T follicular helper cell (primary cell): Measurements from ENCODE around the gene TSPEAR.
A peak's percentile ranks its signal among the peaks of the same experiment; 100 is the strongest.

Experiments used
- DNase-seq: peaks from one replicate; pipeline ENCODE4 v3.0.0-alpha.2; 2020; ENCODE audit warnings: low read depth

Gene TSPEAR

GRCh38 chr21:44463724-44464123 lies 247.6 kb downstream of the TSPEAR start:
- no peak for DNase-seq

DNA sequence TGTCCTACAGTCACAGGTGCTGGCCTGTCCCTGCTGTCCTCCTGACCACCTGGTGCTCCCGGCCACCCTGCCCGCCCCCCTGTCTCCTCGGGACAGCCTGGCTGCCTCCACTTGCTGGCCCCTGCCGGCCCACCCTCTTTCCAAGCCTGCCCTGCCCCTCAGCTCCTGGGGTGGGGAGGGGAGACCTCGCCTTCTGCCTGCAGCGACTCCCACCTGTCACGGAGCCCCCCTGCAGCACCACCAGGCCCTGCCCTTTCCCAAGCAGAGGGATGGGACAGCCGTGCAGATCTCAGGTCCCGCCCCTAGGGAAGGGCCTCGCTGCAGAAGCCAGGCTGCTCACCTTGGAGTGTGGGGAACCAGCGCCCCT lies 248.6 kb downstream of the TSPEAR start:
- no peak for DNase-seq

GRCh38 chr21:44462086-44462833 lies 249.1 kb downstream of the TSPEAR start:
- no peak for DNase-seq

- no peak for DNase-seq
These were observed 249.8 kb downstream of the TSPEAR start for GRCh38 chr21:44461464-44462001.

DNA sequence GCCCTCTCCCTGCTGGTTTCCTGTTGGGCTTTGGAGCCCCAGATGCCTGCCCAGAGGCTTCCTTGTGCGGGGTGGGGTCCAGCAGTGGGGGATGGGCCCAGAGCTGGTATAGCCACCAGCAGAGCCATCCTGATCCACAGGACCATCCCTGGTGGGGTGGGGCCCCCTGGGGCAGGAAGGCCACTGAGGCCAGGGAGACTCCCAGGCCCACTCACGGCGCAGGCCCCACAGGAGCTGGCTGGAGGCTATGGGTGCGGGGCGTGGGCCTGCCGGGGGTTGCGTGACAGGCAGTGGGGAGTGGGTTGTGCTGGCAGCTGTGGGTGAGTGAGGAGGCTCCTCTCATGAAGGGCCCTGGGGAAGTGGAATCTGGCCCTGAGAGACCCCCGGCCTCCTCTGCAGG lies 250.4 kb downstream of the TSPEAR start:
- no peak for DNase-seq

DNA sequence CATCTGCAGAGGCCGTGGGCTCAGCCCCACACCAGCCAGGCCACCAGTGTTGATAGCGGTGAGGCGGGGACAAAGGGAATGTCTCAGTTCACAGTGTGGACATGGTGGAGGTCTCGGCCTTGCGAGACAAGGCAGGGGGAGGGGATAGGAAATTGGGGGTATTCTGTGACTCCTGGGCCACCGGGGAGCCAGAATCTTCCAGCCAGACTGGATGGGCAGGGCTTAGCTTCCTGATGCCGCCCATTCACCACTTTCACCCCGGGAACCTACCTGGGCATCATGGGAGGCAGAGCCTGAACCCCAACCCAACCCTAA lies 251.0 kb downstream of the TSPEAR start:
- no peak for DNase-seq

DNA sequence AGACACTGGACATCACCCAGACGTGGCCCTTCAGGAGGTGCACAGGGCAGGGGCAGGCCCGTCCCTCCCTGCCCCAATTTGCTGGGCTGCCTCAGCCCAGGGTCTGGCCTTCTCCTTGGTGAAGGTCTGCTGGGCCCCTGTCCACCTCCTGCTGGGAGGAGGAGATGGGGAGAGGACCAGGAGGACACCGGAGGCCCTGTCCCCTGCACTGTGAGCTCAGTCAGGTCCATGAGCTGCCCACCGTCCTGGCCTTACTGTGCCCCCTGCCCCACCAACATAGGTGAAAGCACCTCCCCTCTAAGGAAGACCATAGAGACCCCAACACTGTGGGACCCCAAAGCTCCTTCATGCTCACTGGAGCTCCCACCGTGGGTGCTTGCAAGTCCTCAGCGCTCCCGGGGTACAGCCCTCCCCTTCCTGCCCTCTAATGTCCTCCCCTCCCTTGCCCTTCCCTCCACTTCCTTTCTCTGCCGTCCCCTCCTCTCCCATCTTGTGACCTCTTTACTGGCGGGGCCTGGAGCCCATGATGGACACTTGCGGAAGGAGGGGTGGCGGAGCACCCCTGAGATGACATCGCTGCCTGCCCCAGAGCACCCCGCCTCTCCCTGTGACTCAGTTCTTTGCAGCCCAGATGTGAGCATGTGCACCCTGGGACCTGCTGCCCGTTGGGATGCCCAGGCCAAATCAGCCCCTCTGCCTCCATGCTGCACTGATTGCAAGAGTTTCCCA lies 251.5 kb downstream of the TSPEAR start:
- no peak for DNase-seq

GRCh38 chr21:44458971-44459711 lies 252.2 kb downstream of the TSPEAR start:
- no peak for DNase-seq

DNA sequence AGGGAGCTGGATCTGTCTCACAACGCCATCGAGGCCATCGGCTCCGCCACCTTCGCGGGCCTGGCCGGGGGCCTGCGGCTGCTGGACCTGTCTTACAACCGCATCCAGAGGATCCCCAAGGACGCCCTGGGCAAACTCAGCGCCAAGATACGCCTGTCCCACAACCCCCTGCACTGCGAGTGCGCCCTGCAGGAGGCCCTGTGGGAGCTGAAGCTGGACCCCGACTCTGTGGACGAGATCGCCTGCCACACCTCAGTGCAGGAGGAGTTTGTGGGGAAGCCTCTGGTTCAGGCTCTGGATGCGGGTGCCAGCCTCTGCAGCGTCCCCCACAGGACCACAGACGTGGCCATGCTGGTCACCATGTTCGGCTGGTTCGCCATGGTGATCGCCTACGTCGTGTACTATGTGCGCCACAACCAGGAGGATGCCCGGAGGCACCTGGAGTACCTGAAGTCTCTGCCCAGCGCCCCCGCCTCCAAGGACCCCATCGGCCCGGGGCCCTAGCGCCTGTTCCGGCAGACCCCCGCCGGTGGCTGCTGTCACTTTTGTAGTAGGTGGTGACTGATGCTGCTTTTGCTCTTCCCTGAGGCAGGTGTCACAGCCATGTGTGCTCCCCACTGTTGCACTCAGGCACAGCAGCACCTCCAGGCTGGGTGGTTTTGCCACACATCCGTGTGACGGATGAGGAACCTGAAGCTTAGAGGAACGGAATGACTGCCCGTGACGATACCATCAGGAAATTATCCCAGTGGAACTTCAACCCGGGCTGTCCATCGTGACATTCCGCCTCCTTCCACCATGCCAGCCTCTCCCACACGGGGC lies 254.2 kb downstream of the TSPEAR start:
- DNase-seq: no peak

GRCh38 chr21:44456214-44456914 lies 255.0 kb downstream of the TSPEAR start:
- no peak for DNase-seq

DNA sequence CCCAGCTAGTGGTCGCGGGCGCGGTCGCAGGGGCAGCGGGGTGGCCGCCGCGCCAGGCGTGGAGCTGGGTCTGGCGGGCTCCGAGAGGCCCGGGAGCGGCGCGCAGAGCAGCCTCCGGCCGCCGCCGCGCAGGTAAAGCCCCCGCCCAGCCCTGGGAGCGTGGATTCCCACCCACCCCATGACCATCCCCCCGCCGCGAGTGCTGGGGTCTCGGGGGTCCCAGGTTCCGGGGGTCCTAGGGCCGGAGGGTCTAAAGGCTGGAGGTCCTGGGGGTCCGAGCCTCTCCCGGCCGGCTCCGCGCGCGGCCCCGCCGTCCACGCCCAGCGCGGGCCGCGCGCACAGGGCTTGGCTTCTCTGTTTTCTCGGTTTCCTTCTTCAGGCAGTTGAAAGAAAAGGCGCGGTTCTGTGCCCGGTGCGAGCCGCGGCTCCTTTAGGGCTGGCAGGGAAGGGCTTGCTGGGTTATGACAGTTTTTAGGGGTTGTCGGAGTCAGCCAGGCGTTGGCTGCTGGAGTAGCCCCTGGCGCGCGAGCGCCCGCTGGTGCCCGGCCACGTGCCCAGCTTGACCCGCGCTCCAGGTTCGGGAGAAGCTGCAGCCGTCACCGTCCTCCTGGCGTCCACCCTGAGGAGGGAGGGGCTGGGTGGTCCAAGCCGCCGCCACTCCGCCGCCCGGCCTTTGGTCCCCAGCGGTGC lies 255.7 kb downstream of the TSPEAR start:
- DNase-seq: no peak

DNA sequence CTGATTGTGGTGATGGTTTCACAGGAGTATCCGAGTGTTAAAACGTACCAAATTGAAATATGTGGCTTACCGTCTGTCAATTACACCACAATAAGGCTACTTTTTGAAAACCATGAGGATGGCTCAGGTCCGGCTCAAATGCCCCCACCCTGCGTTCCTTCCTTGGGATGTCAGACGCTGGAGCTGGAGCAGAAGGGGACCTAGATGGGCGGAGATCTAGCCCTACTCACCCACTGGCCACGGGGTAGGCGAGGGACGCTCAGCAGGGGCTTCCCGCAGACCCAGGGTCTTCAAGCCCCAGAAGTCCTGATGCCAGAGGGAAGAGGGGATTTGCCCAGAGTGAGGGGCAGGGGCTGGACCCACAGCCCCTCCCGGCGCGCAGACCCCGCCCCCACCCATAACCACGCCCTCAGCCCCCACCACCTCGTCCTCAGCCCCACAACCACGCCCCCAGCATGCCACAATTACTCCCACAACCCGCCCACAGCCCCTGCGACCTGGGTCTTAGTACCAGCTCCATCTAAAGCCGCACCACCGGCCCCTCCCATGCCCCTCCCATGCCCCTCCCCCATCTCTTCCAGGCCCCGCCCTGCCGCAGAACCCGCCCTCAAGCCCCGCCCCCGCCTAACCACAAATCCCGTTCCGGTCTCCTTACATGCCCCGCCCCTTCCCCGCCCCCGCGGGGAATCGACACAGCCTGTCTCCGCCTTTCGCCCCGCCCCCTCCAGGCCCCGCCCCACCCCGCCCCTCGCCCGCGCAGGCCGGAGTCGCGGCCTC lies 256.4 kb downstream of the TSPEAR start, which contains the start of gene LRRC3:
TSS of gene LRRC3 (plus strand) at position 764 of the 777 bp plus-strand sequence. CDS start 1,135 bp downstream, outside the sequence.
- DNase-seq: peak; percentile 81

DNA sequence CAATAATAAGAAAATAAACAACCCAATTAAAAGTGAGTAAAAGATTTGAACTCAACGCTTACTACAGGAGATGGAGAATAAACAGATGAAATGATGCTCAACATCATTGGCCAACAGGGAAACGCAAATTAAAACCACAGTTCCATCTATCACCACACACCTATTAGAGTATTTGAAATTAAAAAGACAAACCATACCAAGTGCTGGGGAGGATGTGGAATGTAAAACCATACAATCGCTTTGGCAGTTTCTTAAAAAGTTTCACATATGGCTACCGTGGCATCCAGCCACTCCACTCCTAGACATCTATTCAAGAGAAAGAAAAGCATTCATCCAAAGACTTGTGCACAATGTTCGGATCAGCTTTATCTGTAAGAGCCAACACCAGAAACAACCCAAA lies 257.3 kb downstream of the TSPEAR start:
- DNase-seq: no peak

- DNase-seq: no peak
These were observed 258.3 kb downstream of the TSPEAR start for GRCh38 chr21:44453120-44453519.

DNA sequence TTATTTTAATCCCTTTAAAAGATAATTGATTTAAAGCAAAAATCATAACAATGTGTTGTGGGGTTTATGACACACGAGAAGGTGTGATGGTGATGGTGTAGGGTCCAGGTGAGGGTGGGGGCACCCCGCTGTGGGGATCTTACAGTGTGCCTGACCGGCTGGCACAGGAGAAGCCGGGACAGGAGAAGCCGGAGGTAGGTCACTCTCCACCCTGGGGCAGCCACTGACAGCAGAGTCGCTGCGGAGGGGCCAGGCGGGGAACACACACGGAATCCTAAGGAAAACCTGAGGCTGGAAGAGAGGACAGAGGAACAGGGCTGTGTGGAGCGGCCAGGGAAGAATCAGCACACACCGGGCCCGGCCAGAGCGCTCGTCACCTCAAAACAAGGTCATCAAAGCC lies 260.4 kb downstream of the TSPEAR start:
- DNase-seq: no peak

GRCh38 chr21:44450402-44450801 lies 261.0 kb downstream of the TSPEAR start:
- DNase-seq: no peak

DNA sequence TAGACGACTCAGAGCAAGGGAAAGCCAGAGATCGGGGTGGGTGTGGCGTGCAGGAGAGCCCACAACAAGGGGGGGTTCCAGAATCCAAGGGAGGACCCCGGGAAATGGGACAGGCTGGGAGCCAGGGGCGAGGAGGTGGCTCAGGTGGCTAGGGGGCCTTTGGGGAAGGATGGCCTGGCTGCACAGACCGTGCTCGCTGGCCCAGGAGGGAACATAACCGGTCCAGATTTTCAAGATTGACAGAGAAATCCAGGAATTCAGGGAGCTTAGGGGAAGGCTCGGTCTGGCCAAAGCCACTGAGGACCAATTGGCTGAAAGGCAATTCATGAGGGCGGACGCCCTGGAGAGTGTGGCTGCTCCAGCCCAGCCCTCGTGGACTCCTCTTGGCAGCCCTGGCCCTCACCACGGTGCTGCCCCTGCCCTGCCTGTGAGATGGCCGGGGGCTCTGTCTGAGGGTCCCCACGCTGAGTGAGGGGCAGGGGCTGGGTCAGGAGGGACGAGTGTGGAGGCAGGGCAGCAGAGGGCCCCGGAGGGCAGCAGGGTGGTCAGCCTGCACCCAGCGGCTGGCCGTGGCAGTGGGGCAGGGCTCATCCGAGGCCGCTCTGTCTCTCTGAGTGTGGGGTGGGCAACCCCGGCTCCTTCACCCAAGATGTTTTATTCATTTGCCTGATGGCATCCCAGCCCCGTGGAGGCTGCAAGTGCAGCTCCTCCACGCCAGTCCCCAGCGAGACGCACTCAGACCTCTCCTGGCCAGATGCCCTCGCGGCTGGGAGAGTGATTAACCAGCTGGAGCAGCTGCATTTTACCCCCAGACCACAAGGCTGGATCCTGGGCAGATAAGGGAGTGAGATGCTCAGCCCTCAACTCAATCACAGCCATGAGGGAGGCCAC lies 261.7 kb downstream of the TSPEAR start:
- DNase-seq: no peak

DNA sequence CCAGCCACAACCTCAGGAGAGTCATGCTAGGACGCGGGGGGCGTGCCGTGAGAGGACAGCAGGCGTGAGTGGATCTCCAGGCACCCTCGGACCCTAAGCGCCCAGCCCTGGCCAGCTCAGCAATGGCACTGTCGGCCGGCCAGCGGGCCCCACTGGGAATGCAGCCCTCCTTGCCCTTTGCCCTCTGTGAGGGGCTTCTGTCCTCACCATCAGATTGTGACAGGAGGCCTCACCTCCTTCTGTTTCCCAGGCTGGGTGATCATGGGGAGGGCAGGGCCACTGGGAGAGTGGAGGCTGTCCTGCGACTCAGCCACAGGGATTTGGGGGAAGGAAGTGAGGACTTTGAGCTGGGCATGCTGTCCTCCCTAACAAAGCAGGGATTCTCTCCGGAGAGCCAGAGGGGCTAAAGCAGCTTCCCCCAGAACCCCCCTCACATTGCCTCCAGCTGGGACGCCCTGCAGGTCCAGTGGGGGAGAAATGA lies 262.7 kb downstream of the TSPEAR start:
- no peak for DNase-seq
